ENCODE results near the gene LEPR.
A peak's percentile ranks its signal among the peaks of the same experiment; 100 is the strongest.
"Not testable (repeated sequence)": the region's sequence is repeated elsewhere in the genome, so short reads cannot be mapped to it uniquely, and the experiment has no call there.

Gene LEPR, protein sequence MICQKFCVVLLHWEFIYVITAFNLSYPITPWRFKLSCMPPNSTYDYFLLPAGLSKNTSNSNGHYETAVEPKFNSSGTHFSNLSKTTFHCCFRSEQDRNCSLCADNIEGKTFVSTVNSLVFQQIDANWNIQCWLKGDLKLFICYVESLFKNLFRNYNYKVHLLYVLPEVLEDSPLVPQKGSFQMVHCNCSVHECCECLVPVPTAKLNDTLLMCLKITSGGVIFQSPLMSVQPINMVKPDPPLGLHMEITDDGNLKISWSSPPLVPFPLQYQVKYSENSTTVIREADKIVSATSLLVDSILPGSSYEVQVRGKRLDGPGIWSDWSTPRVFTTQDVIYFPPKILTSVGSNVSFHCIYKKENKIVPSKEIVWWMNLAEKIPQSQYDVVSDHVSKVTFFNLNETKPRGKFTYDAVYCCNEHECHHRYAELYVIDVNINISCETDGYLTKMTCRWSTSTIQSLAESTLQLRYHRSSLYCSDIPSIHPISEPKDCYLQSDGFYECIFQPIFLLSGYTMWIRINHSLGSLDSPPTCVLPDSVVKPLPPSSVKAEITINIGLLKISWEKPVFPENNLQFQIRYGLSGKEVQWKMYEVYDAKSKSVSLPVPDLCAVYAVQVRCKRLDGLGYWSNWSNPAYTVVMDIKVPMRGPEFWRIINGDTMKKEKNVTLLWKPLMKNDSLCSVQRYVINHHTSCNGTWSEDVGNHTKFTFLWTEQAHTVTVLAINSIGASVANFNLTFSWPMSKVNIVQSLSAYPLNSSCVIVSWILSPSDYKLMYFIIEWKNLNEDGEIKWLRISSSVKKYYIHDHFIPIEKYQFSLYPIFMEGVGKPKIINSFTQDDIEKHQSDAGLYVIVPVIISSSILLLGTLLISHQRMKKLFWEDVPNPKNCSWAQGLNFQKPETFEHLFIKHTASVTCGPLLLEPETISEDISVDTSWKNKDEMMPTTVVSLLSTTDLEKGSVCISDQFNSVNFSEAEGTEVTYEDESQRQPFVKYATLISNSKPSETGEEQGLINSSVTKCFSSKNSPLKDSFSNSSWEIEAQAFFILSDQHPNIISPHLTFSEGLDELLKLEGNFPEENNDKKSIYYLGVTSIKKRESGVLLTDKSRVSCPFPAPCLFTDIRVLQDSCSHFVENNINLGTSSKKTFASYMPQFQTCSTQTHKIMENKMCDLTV

DNA sequence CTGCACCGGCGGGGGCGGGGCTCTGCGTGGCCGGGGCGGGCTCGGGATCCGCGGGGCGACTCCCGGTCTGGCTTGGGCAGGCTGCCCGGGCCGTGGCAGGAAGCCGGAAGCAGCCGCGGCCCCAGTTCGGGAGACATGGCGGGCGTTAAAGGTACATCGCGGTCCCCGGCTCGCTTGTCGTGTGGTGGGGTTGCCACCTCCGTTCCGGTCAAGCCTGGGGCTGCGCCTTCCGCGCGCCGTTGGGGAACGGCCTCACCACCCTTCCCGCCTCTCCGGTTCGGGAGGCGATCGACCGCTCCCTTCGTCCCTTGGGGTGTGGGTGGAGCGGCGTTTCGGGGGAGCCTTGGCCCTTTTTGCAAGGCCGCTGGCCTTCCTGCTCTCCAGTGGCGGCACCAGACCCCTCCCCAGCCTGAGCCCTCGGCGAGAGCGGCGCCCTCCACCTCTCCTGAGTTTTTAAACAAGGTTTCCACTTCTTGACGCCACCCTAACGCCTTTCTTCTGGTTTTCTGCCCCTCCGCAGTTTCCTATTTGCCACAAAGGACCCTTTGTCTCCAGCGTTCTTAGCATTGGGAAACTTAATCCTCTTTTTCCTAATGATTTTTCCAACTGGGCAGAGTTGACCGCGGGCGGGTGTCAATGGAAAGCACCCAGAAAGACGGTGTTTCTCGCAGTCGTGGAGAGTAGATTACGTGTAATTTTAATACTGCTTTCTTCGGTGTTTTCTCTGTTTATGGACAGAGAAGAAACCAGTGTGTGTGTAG lies at the start of gene LEPR, which contains the start of gene LEPROT:
LEPR (plus strand) TSS at position 79 of the 761 bp plus-strand sequence. CDS start 144,898 bp downstream, outside the sequence.
LEPROT (plus strand) TSS at position 79 of the 761 bp plus-strand sequence; CDS start at position 136, 57 bp downstream.
- no peak for DNase-seq

DNA sequence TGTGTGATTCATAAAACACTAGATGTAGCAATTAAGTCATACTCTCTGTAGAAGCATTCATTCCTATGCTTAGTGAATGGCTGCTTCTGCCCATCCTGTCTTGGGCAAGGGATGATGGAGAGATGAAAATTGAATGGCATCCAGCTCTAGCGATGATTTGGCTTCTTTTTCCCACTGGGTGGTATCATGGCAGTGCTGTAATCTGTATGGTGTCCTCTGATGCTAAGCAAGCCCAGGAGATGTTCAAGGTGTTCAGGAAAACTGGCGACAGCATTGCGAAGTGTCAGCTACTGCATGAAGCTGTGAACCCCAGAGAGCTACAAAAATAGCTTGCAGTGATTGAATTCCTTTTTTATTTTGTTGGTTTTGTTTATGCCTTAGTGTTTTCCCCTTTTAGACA lies 48.9 kb upstream of the LEPR start:
- DNase-seq = no peak

- DNase-seq = no peak
Observed at GRCh38 chr1:65372557-65372956, 47.9 kb upstream of the LEPR start.

DNA sequence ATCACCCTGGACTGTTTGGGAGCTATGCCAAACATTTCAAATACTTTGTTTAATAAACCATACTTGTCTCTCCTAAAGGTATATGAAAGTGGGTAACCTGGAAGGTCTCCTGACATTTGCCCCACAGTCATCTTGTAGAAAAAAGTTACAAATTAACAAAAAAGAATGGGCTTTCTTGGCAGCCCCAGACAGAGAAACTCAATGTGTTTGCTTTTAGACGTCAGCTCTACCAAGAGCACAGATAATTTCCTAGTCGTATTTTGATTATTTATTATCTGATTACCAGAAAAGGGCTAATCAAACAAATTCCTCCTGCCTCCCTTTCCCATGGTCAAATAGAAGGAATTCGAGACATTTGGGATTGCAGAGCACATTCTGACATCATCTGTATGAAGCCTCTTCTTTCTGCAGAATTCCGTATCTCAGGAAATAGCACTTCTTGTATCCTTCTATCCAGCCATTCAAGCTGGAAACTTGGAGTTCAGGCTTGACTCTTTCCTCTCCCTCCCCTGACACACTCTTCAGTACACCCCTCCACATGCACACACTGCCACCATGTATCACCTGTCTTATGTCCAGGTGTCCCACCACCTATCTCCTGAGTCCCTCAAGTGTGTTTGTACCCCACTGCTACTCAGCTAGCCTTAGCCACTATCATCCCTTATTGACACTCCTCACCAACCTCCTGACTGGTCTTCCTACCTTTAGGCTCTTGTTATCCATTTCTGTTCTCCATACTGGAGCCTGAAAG lies 42.8 kb upstream of the LEPR start:
- no peak for DNase-seq

- no peak for DNase-seq
Observed at GRCh38 chr1:65378247-65378946, 42.1 kb upstream of the LEPR start.

- not testable (repeated sequence) for DNase-seq
Observed at GRCh38 chr1:65384426-65384825, 36.0 kb upstream of the LEPR start.

GRCh38 chr1:65386439-65386838 lies 34.0 kb upstream of the LEPR start:
- no peak for DNase-seq

DNA sequence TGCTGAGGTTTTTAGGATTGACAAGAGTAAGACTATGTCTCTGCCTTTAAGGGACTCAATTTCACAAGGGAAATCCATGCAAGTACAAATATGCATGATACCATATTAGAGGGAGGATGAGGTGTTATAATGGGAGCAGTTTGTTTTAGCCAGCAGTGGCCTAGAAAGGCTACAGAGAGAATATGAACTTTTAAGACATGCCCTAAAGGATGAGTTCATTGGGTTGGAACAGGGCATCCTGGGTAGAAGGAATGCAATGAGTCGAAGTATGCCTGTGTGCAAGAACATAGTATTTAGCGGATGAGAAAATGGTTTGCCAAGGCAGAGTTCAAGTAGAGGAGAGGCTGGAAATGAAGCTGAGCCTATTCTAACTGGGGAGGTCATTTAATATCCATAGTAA lies 32.6 kb upstream of the LEPR start:
- DNase-seq = no peak

- no peak for DNase-seq
Observed at GRCh38 chr1:65388908-65389695, 31.4 kb upstream of the LEPR start.

- no peak for DNase-seq
Observed at GRCh38 chr1:65392497-65392896, 28.0 kb upstream of the LEPR start.

- no peak for DNase-seq
Observed at GRCh38 chr1:65393347-65393746, 27.1 kb upstream of the LEPR start.

GRCh38 chr1:65393928-65394327 lies 26.5 kb upstream of the LEPR start:
- DNase-seq = no peak

DNA sequence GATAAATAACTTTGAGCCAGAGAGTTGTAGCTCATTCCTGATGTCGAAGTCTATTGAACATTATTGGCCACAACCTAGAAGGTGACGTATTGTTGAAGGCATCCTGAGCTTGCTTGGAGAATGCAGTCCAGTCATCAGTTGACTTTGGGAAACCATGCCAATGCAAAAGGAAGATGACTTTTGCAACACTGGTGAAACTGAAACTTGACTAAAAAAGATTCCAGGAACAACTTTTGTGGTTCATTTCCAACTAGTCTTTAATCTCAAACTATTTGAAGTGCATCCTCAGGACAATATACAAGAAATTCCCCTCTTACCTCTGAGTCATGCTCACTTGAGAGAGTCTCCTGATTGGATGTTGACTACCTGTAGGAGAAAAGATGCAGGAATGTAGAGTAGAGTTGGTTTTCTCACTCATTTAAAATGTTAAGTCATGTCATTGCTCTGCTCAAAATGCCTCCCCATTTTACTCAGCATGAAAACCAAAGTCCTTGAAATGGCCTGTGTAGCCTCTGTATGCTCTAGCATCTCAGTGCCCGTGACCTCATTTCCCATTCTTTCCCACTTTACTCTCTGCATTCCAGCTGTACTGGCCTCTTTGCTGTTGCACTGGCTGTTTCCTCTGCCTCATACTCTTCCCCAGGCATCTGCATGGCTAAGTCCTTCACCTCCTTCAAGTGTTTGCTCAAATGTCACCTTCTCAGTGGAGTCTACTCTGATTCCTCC lies 24.4 kb upstream of the LEPR start:
- peak; percentile 5 to 8 for DNase-seq

GRCh38 chr1:65398083-65398482 lies 22.4 kb upstream of the LEPR start:
- DNase-seq = no peak

DNA sequence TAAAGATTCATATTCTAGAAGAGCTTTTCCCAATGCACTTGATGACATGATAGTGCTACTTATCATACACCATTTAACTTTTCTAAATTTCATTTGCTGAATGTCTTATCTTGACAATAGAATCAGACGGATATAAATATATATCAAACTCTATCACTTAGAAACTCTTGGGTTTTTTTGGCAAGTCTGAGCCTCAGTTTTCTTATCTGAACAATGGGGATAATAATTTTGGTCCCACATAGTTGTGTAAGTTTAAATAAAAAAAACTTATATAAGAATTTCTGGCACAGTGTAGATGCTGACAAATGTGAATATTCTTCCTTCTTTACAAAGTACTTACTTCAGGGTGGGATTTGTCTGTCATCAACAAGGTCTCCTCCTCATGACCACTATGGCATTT lies 21.5 kb upstream of the LEPR start:
- no peak for DNase-seq

DNA sequence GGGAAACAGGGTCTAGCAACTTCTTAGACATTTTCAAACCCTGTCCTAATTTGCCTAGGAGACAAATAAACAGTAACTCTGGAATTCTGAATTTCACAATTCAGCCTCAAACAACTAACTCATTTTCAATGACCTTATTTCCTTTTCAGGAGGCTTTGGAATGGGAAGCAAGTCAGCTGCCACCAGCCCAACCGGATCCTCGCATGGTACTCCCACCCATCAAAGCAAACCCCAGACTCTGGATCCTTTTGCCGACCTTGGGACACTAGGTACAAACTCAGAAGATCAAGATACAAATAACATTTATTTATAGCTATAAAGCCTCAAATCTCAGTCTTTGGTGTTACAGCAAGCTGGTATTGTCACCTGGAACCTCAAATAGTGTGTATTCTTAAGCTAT lies 18.9 kb upstream of the LEPR start:
- DNase-seq = no peak

GRCh38 chr1:65404941-65405340 lies 15.5 kb upstream of the LEPR start:
- no peak for DNase-seq

- DNase-seq = no peak
Observed at GRCh38 chr1:65407877-65408276, 12.6 kb upstream of the LEPR start.

GRCh38 chr1:65409314-65409713 lies 11.2 kb upstream of the LEPR start:
- no peak for DNase-seq

All from inflammatory macrophage treated with lipopolysaccharide for 1 hour (primary cell).